Neural cell (in vitro differentiated cells): ENCODE measurements around the gene SNAPC2. TPM values are rescaled to one million over a fixed set of nuclear protein-coding genes. Genes with fewer than 3 reads are reported as not detected.

Source experiments
- H2AFZ ChIP-seq: fragments of 200-600, 300-800 bp; sonication (generic), shearing (Covaris generic); 2 replicates; pipeline ENCODE4 v1.6.0; 2014; ENCODE audit warnings: low read depth, mild to moderate bottlenecking, antibody characterized with exemption, low read length, moderate library complexity
- H3F3A ChIP-seq: fragments of 200-600 bp; shearing (Covaris generic); 2 replicates; pipeline ENCODE4 v1.6.1; 2016; ENCODE audit warnings: mild to moderate bottlenecking, moderate library complexity, mixed read lengths, antibody characterized with exemption, low read length; ENCODE audit not compliant: insufficient read depth, poor library complexity, severe bottlenecking
- H3K27ac ChIP-seq: fragments of 200-600, 300-800 bp; sonication (generic), shearing (Covaris generic); 2 replicates; pipeline ENCODE4 v1.5.1; 2014; ENCODE audit warnings: mild to moderate bottlenecking, low read length, moderate library complexity
- H3K27me3 ChIP-seq: fragments of 300-800, 200-600 bp; sonication (generic), shearing (Covaris generic); 2 replicates; pipeline ENCODE4 v1.6.0; 2014; ENCODE audit warnings: mild to moderate bottlenecking, low read depth, low read length, moderate library complexity; ENCODE audit not compliant: insufficient read depth
- H3K36me3 ChIP-seq: fragments of 300-800, 200-600 bp; sonication (generic), shearing (Covaris generic); 2 replicates; pipeline ENCODE4 v1.5.1; 2014; ENCODE audit warnings: mild to moderate bottlenecking, antibody characterized with exemption, low read length, moderate library complexity; ENCODE audit not compliant: insufficient read depth
- H3K4me2 ChIP-seq: fragments of 300-800, 200-600 bp; sonication (generic), shearing (Covaris generic); 2 replicates; pipeline ENCODE4 v1.6.0; 2014; ENCODE audit warnings: mild to moderate bottlenecking, low read length
- H3K4me3 ChIP-seq: fragments of 300-800, 200-600 bp; sonication (generic), shearing (Covaris generic); 2 replicates; pipeline ENCODE4 v1.5.1; 2014; ENCODE audit warnings: mild to moderate bottlenecking, low read length, moderate library complexity
- H3K79me2 ChIP-seq: fragments of 200-600 bp; shearing (Covaris generic); replicated peaks from 2 replicates; pipeline ENCODE4 v1.6.0; 2014; ENCODE audit warnings: mild to moderate bottlenecking, low read length, moderate library complexity; ENCODE audit not compliant: insufficient read depth
- H3K9ac ChIP-seq: fragments of 300-800, 200-600 bp; sonication (generic), shearing (Covaris generic); 2 replicates; pipeline ENCODE4 v1.6.1; 2016; ENCODE audit warnings: mild to moderate bottlenecking, low read length, mixed read lengths
- H3K9me2 ChIP-seq: fragments of 200-600 bp; shearing (Covaris generic); 2 replicates; pipeline ENCODE4 v1.6.1; 2016; ENCODE audit warnings: mild to moderate bottlenecking, low read length, mixed read lengths; ENCODE audit not compliant: insufficient read depth
- H3K9me3 ChIP-seq: fragments of 200-600, 300-800 bp; sonication (generic), shearing (Covaris generic); 2 replicates; pipeline ENCODE4 v1.6.1; 2016; ENCODE audit warnings: mild to moderate bottlenecking, mixed run types, low read length, moderate library complexity, mixed read lengths
- H4K20me1 ChIP-seq: fragments of 200-600 bp; shearing (Covaris generic); 2 replicates; pipeline ENCODE4 v1.6.1; 2016; ENCODE audit warnings: mild to moderate bottlenecking, mixed run types; ENCODE audit not compliant: insufficient read depth
- EP300 ChIP-seq: fragments of 450-650 bp; conservative IDR thresholded peaks from 2 replicates; pipeline ENCODE4 v1.6.1; 2014; ENCODE audit warnings: antibody characterized with exemption, mild to moderate bottlenecking, moderate library complexity; ENCODE audit not compliant: poor library complexity, severe bottlenecking
- EZH2 ChIP-seq: fragments of 200-600, 300-800 bp; shearing (Covaris generic), sonication (generic); IDR thresholded peaks from 2 replicates; pipeline ENCODE4 v1.6.1; 2014; ENCODE audit warnings: antibody characterized with exemption, low read length, borderline replicate concordance, mild to moderate bottlenecking; ENCODE audit not compliant: insufficient read depth, poor library complexity, severe bottlenecking
- MXI1 ChIP-seq: fragments of 450-650 bp; conservative IDR thresholded peaks from 2 replicates; pipeline ENCODE4 v1.6.1; 2014; ENCODE audit warnings: antibody characterized with exemption, mild to moderate bottlenecking; ENCODE audit not compliant: poor library complexity, severe bottlenecking
- POLR2AphosphoS5 ChIP-seq: IDR thresholded peaks from 2 replicates; pipeline ENCODE4 v1.6.1; 2012
- RAD21 ChIP-seq: fragments of 450-650 bp; conservative IDR thresholded peaks from 2 replicates; pipeline ENCODE4 v1.6.1; 2014; ENCODE audit warnings: antibody characterized with exemption, mild to moderate bottlenecking, moderate library complexity
- SMC3 ChIP-seq: fragments of 450-650 bp; conservative IDR thresholded peaks from 2 replicates; pipeline ENCODE4 v1.6.1; 2014; ENCODE audit warnings: antibody characterized with exemption, mild to moderate bottlenecking, moderate library complexity; ENCODE audit not compliant: poor library complexity
- TAF1 ChIP-seq: IDR thresholded peaks from 2 replicates; pipeline ENCODE4 v1.6.1; 2012; ENCODE audit warnings: low read depth
- polyA plus RNA-seq: library from polyadenylated mRNA; depleted of rRNA; stranded (reverse); fragments of >200 nt; gene quantifications from 2 replicates; pipeline ENCODE4 v1.2.3, GENCODE V29; 2014
- TF ChIP-seq, protein P1 (sequence below): fragments of 450-650 bp; IDR thresholded peaks from 2 replicates; pipeline ENCODE4 v1.5.1; 2014; ENCODE audit warnings: antibody characterized with exemption, mild to moderate bottlenecking, moderate library complexity; ENCODE audit not compliant: poor library complexity, severe bottlenecking
- TF ChIP-seq, protein P2 (sequence below): IDR thresholded peaks from 2 replicates; pipeline ENCODE4 v1.6.1; 2012; ENCODE audit warnings: borderline replicate concordance

SNAPC2 gene
- polyA plus RNA-seq, 1 donor from 2014 or later: 12.8 TPM

DNA sequence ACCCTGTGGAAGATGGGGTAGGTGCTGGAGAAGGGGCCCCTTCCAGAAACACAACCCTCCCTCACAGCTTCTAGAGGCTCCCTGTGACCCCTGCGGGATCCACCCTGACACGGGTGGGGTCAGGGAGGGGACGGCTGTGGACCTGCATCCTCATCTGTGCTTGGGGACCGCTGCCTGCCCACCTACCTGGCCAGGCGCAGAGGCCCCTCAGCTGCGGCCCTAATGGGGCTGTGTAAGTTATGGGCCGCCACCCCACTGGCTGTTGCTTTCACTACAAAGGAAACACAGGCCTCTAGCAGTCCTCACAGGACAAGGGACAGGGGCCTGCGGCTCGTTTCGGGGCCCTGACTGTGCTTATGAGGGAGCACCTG lies 12.8 kb downstream of the SNAPC2 start:
- Histone ChIP-seq H3K9ac (no peak overlapping the region), H3K4me2 (no peak overlapping the region), H3K9me2 (no peaks in the 10 kb centered on the region), H3F3A (no peaks in the 10 kb centered on the region), H3K36me3 (no peaks in the 10 kb centered on the region), H3K27me3 (no peaks in the 10 kb centered on the region), H3K27ac (no peak overlapping the region), H3K9me3 (no peaks in the 10 kb centered on the region), H3K4me3 (no peak overlapping the region), H4K20me1 (no peaks in the 10 kb centered on the region), H2AFZ (no peak overlapping the region), H3K79me2 (no peaks in the 10 kb centered on the region)
- TF ChIP-seq POLR2AphosphoS5 (no peak), EZH2 (no peak), RAD21 (no peak)
- TF ChIP-seq, protein P1, sequence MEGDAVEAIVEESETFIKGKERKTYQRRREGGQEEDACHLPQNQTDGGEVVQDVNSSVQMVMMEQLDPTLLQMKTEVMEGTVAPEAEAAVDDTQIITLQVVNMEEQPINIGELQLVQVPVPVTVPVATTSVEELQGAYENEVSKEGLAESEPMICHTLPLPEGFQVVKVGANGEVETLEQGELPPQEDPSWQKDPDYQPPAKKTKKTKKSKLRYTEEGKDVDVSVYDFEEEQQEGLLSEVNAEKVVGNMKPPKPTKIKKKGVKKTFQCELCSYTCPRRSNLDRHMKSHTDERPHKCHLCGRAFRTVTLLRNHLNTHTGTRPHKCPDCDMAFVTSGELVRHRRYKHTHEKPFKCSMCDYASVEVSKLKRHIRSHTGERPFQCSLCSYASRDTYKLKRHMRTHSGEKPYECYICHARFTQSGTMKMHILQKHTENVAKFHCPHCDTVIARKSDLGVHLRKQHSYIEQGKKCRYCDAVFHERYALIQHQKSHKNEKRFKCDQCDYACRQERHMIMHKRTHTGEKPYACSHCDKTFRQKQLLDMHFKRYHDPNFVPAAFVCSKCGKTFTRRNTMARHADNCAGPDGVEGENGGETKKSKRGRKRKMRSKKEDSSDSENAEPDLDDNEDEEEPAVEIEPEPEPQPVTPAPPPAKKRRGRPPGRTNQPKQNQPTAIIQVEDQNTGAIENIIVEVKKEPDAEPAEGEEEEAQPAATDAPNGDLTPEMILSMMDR: no peak

DNA sequence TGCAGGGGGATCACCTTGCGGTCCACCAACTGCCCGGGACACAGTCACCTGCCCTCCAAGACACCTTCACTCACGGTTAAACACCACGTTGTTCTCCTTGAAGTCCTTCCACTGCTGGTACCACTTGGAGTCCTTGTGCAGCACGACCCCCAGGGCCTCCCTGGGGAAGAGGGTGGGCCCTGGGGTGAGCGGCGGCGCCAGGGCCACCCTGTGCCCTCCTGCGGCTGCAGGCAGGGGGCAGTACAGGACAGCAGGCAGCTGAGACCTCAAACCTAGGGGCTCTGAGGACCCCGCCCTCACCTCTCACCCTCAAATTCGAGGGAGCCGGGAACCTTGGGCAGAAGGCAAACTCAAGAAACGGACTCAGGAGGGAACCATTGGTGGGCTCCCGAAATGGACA lies 13.3 kb downstream of the SNAPC2 start:
- no peak overlapping the region for H3K4me3 ChIP-seq
- no peaks in the 10 kb centered on the region for H3K79me2 ChIP-seq
- TF ChIP-seq EZH2 (no peak), MXI1 (no peak), RAD21 (no peak), EP300 (no peak), TAF1 (no peak), POLR2AphosphoS5 (no peak), SMC3 (no peak)
- TF ChIP-seq, protein P2, sequence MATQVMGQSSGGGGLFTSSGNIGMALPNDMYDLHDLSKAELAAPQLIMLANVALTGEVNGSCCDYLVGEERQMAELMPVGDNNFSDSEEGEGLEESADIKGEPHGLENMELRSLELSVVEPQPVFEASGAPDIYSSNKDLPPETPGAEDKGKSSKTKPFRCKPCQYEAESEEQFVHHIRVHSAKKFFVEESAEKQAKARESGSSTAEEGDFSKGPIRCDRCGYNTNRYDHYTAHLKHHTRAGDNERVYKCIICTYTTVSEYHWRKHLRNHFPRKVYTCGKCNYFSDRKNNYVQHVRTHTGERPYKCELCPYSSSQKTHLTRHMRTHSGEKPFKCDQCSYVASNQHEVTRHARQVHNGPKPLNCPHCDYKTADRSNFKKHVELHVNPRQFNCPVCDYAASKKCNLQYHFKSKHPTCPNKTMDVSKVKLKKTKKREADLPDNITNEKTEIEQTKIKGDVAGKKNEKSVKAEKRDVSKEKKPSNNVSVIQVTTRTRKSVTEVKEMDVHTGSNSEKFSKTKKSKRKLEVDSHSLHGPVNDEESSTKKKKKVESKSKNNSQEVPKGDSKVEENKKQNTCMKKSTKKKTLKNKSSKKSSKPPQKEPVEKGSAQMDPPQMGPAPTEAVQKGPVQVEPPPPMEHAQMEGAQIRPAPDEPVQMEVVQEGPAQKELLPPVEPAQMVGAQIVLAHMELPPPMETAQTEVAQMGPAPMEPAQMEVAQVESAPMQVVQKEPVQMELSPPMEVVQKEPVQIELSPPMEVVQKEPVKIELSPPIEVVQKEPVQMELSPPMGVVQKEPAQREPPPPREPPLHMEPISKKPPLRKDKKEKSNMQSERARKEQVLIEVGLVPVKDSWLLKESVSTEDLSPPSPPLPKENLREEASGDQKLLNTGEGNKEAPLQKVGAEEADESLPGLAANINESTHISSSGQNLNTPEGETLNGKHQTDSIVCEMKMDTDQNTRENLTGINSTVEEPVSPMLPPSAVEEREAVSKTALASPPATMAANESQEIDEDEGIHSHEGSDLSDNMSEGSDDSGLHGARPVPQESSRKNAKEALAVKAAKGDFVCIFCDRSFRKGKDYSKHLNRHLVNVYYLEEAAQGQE: no peak
- TF ChIP-seq, protein P1: no peak
- H3K27me3 ChIP-seq: no peaks in the 10 kb centered on the region
- no peaks in the 10 kb centered on the region for H3K36me3 ChIP-seq
- H3K9me3 ChIP-seq: no peaks in the 10 kb centered on the region
- H2AFZ ChIP-seq: no peak overlapping the region
- no peaks in the 10 kb centered on the region for H4K20me1 ChIP-seq
- no peak overlapping the region for H3K27ac ChIP-seq
- no peak overlapping the region for H3K9ac ChIP-seq
- H3K9me2 ChIP-seq: no peaks in the 10 kb centered on the region
- H3K4me2 ChIP-seq: no peak overlapping the region
- H3F3A ChIP-seq: no peaks in the 10 kb centered on the region
